SK-N-SH (cell line): ENCODE measurements around the gene SEMA4B. TPM values are rescaled to one million over a fixed set of nuclear protein-coding genes. Genes with fewer than 3 reads are reported as not detected.
"Not testable (repeated sequence)": the region's sequence is repeated elsewhere in the genome, so short reads cannot be mapped to it uniquely, and the experiment has no call there.

Experiments
- CTCF ChIA-PET: fragments of 300-600, 350-600 bp; formaldehyde crosslinking; extraction: SDS; loops from one replicate; lab custom pipeline; 2021; lab: Yijun Ruan, JAX
- POLR2A ChIA-PET: fragments of 350-600 bp; sonication (Branson Sonifier 250); formaldehyde crosslinking; extraction: SDS; loops from one replicate; lab custom pipeline; 2020; ENCODE audit warnings: antibody characterized with exemption, inconsistent platforms; lab: Yijun Ruan, JAX
- DNase-seq: peaks from one replicate; pipeline ENCODE4 v3.0.0; 2012
- H2AFZ ChIP-seq: fragments of 200-600 bp; sonication (generic); 2 replicates; pipeline ENCODE4 v1.8.1; 2016; ENCODE audit warnings: antibody characterized with exemption, mild to moderate bottlenecking, low read depth
- H3F3A ChIP-seq: fragments of 200-600 bp; sonication (generic); replicated peaks from 2 replicates; pipeline ENCODE3; 2016; ENCODE audit warnings: antibody characterized with exemption, mild to moderate bottlenecking; ENCODE audit not compliant: insufficient read depth
- H3K27ac ChIP-seq, 2 experiments: fragments of 200-500 bp in 1 of 2; fragments of 200-600 bp in 1 of 2; sonication (Bioruptor generic) in 1 of 2; sonication (generic), shearing (Covaris generic) in 1 of 2; 2 replicates each; pipeline versions ENCODE4 v1.5.1 to v1.6.1; 2014 to 2016; ENCODE audit warnings: low read depth in 2 of 2, inconsistent platforms in 1 of 2, low read length in 1 of 2, mild to moderate bottlenecking in 1 of 2, mixed read lengths in 1 of 2
- H3K27me3 ChIP-seq: fragments of 200-600 bp; sonication (generic), shearing (Covaris generic); 2 replicates; pipeline ENCODE4 v1.6.1; 2016; ENCODE audit warnings: mixed run types; ENCODE audit not compliant: insufficient read depth
- H3K36me3 ChIP-seq, 2 experiments: fragments of 200-500 bp in 1 of 2; fragments of 200-600 bp in 1 of 2; sonication (Bioruptor generic) in 1 of 2; sonication (generic) in 1 of 2; replicated peaks in 1 of 2; 2 replicates each; pipeline versions ENCODE3 to v1.5.1; 2014 to 2016; ENCODE audit warnings: low read length in 1 of 2, mild to moderate bottlenecking in 1 of 2; ENCODE audit not compliant: insufficient read depth in 2 of 2, control insufficient read depth in 1 of 2
- H3K4me1 ChIP-seq, 2 experiments: fragments of 200-500 bp in 1 of 2; fragments of 200-600 bp in 1 of 2; sonication (Bioruptor generic) in 1 of 2; sonication (generic), shearing (Covaris generic) in 1 of 2; 2 replicates each; pipeline versions ENCODE4 v1.5.1 to v1.6.1; 2014 to 2016; ENCODE audit warnings: low read depth in 1 of 2, low read length in 1 of 2, mixed run types in 1 of 2; ENCODE audit not compliant: insufficient read depth in 2 of 2, control insufficient read depth in 1 of 2
- H3K4me2 ChIP-seq: fragments of 200-600 bp; sonication (generic), shearing (Covaris generic); 2 replicates; pipeline ENCODE4 v1.6.1; 2017; ENCODE audit warnings: mixed run types
- H3K4me3 ChIP-seq, 2 experiments: fragments of 200-500 bp in 1 of 2; fragments of 200-600 bp in 1 of 2; sonication (Bioruptor generic) in 1 of 2; sonication (generic), shearing (Covaris generic) in 1 of 2; 2 replicates each; pipeline versions ENCODE4 v1.5.1 to v1.8.1; 2014 to 2016; ENCODE audit warnings: low read depth in 2 of 2, inconsistent platforms in 1 of 2, low read length in 1 of 2, mild to moderate bottlenecking in 1 of 2, mixed read lengths in 1 of 2, moderate library complexity in 1 of 2
- H3K79me2 ChIP-seq: fragments of 200-600 bp; sonication (generic); 2 replicates; pipeline ENCODE4 v1.8.1; 2017; ENCODE audit warnings: mild to moderate bottlenecking; ENCODE audit not compliant: insufficient read depth
- H3K9ac ChIP-seq: fragments of 200-600 bp; sonication (generic); 2 replicates; pipeline ENCODE4 v1.6.1; 2017; ENCODE audit warnings: mixed run types
- H3K9me2 ChIP-seq: fragments of 200-600 bp; sonication (generic); 2 replicates; pipeline ENCODE4 v1.6.1; 2017; ENCODE audit warnings: mixed run types
- H3K9me3 ChIP-seq: fragments of 200-600 bp; sonication (generic); 2 replicates; pipeline ENCODE4 v1.6.1; 2017; ENCODE audit warnings: mixed run types, mild to moderate bottlenecking, moderate library complexity
- H4K20me1 ChIP-seq: fragments of 200-600 bp; sonication (generic); 2 replicates; pipeline ENCODE4 v1.6.1; 2017; ENCODE audit warnings: mild to moderate bottlenecking, mixed run types; ENCODE audit not compliant: insufficient read depth
- ELF1 ChIP-seq: IDR thresholded peaks from 2 replicates; pipeline ENCODE4 v1.4.0; 2012
- EP300 ChIP-seq, 2 experiments: IDR thresholded peaks; 2 replicates each; pipeline versions ENCODE4 v1.4.0 to v1.6.1; 2012; ENCODE audit warnings: borderline replicate concordance in 1 of 2, low read depth in 1 of 2, low read length in 1 of 2
- EZH2phosphoT487 ChIP-seq: fragments of 200-600 bp; sonication (generic); IDR thresholded peaks from 2 replicates; pipeline ENCODE4 v1.6.1; 2017; ENCODE audit warnings: low read depth, mixed run types, mild to moderate bottlenecking, antibody characterized with exemption, moderate library complexity, borderline replicate concordance
- GABPA ChIP-seq: IDR thresholded peaks from 2 replicates; pipeline ENCODE4 v1.4.0; 2012; ENCODE audit warnings: low read depth, mild to moderate bottlenecking
- MEF2A ChIP-seq: IDR thresholded peaks from 2 replicates; pipeline ENCODE4 v1.4.0; 2012; ENCODE audit warnings: low read depth, borderline replicate concordance
- MXI1 ChIP-seq: IDR thresholded peaks from 2 replicates; pipeline ENCODE4 v1.6.1; 2012; ENCODE audit warnings: mild to moderate bottlenecking, low read depth, low read length, improper control_type of control experiment
- NFIC ChIP-seq: IDR thresholded peaks from 2 replicates; pipeline ENCODE4 v1.4.0; 2012; ENCODE audit warnings: borderline replicate concordance
- POLR2AphosphoS5 ChIP-seq: IDR thresholded peaks from 2 replicates; pipeline ENCODE4 v1.6.1; 2012; ENCODE audit warnings: low read depth, low read length
- RCOR1 ChIP-seq: fragments of 150-350 bp; IDR thresholded peaks from 2 replicates; pipeline ENCODE4 v1.6.1; 2017; ENCODE audit warnings: antibody characterized with exemption, low read length
- SIN3A ChIP-seq: IDR thresholded peaks from 2 replicates; pipeline ENCODE4 v1.6.1; 2012; ENCODE audit warnings: low read depth, mild to moderate bottlenecking, low read length, moderate library complexity, borderline replicate concordance
- SMC3 ChIP-seq: IDR thresholded peaks from 2 replicates; pipeline ENCODE4 v1.6.1; 2012; ENCODE audit warnings: low read depth, low read length, improper control_type of control experiment
- TCF12 ChIP-seq: IDR thresholded peaks from 2 replicates; pipeline ENCODE4 v1.4.0; 2012
- TEAD4 ChIP-seq: IDR thresholded peaks from 2 replicates; pipeline ENCODE4 v1.4.0; 2012; ENCODE audit warnings: mild to moderate bottlenecking, borderline replicate concordance; ENCODE audit not compliant: insufficient read depth
- YY1 ChIP-seq: IDR thresholded peaks from 2 replicates; pipeline ENCODE4 v1.4.0; 2012; ENCODE audit warnings: low read depth, mild to moderate bottlenecking
- WGBS: methylation state at CpG from one replicate; pipeline ENCODE4 v1.1.6; 2017; ENCODE audit warnings: low lambda C conversion rate; 5-methylcytosine and 5-hydroxymethylcytosine counted together
- polyA plus RNA-seq, 3 experiments: library from polyadenylated mRNA; depleted of rRNA; stranded (reverse); fragments of >200 nt; gene quantifications; 2 replicates each; pipeline ENCODE4 v1.2.3, GENCODE V29; 2012
- TF ChIP-seq, protein P1 (sequence below): fragments of 150-350 bp; IDR thresholded peaks from 2 replicates; pipeline ENCODE4 v1.6.1; 2017; ENCODE audit warnings: antibody characterized with exemption, low read length, low read depth, borderline replicate concordance
- TF ChIP-seq, protein P2 (sequence below): IDR thresholded peaks from 2 replicates; pipeline ENCODE4 v1.4.0; 2012; ENCODE audit warnings: low read depth, borderline replicate concordance
- TF ChIP-seq, protein P3 (sequence below): IDR thresholded peaks from 2 replicates; pipeline ENCODE4 v1.4.0; 2012; ENCODE audit warnings: low read depth, borderline replicate concordance
- TF ChIP-seq, protein P4 (sequence below): IDR thresholded peaks from 2 replicates; pipeline ENCODE4 v1.4.0; 2012; ENCODE audit warnings: low read depth

The SEMA4B gene
- polyA plus RNA-seq, 1 of the 3 experiments (the other 2 are of a cell fraction): 38.9 TPM

DNA sequence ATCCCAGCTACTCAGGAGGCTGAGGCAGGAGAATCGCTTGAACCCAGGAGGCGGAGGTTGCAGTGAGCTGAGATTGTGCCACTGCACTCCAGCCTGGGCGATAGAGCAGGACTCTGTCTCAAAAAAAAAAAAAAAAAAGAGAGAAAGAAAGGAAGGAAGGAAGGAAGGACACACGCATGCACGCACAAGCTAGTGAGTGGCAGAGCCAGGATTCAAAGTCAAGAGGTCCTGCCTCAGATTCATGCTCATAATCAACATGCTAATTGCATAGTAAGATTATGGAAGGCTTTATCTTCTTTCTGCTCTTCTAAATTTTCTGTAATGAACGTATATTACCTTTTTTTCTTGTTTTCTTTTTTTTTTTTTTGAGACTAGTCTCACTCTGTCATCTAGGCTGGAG lies 59.6 kb downstream of the SEMA4B start:
- not testable (repeated sequence) for H3F3A ChIP-seq, H3K9me2 ChIP-seq, H3K79me2 ChIP-seq, H3K36me3 ChIP-seq, H2AFZ ChIP-seq, H3K4me3 ChIP-seq, H3K27ac ChIP-seq, H3K4me1 ChIP-seq, H3K9me3 ChIP-seq, H3K4me2 ChIP-seq, H3K27me3 ChIP-seq, DNase-seq, H4K20me1 ChIP-seq, H3K9ac ChIP-seq
- 87% methylated on average over 6 of the region's 6 CpGs for WGBS
- ChIA-PET CTCF (interaction anchor here (2.7 kb wide), 1 partner anchor 10 kb away, joined by 9 read pairs; no protein-coding TSS in a partner anchor), POLR2A (interaction anchor here (0.6 kb wide), 1 partner anchor 30 kb away, joined by 5 read pairs; no protein-coding TSS in a partner anchor)

DNA sequence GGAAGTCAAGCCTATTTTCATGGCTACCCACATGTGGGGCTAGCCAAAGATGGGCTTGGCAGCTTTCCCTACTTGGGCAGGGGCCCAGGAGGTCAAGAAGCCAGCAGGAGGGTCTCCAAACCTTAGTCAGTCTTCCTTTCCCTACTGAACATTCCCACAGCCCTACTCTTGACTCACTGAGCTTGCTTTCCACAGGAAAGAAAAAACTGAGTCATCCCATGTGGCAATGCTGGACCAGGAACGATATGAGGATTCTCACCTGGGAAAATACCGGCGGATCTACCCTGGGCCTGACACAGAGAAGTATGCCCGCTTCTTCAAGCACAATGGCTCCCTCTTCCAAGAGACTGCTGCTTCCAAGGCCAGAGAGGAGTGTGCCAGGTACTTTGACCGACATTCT lies 60.7 kb downstream of the SEMA4B start:
- Histone ChIP-seq H4K20me1 (peaks cover 3% of the 10 kb centered on the region), H2AFZ (no peak overlapping the region), H3K9me3 (no peaks in the 10 kb centered on the region), H3K27me3 (no peaks in the 10 kb centered on the region)
- POLR2A ChIA-PET: no interaction called here
- 79% methylated on average over 5 of the region's 5 CpGs for WGBS
- TF ChIP-seq SIN3A: no peak
- TF ChIP-seq MEF2A: no peak
- TF ChIP-seq, protein P1, sequence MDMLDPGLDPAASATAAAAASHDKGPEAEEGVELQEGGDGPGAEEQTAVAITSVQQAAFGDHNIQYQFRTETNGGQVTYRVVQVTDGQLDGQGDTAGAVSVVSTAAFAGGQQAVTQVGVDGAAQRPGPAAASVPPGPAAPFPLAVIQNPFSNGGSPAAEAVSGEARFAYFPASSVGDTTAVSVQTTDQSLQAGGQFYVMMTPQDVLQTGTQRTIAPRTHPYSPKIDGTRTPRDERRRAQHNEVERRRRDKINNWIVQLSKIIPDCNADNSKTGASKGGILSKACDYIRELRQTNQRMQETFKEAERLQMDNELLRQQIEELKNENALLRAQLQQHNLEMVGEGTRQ: no peak
- TF ChIP-seq, protein P2, sequence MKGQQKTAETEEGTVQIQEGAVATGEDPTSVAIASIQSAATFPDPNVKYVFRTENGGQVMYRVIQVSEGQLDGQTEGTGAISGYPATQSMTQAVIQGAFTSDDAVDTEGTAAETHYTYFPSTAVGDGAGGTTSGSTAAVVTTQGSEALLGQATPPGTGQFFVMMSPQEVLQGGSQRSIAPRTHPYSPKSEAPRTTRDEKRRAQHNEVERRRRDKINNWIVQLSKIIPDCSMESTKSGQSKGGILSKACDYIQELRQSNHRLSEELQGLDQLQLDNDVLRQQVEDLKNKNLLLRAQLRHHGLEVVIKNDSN: no peak
- TF ChIP-seq, all 33 proteins: peak for 0
- no peak overlapping the region for H3K4me3 ChIP-seq
- H3K4me1 ChIP-seq: peaks cover 0 to 7% of the 10 kb centered on the region in 2 experiments; a peak in 1 of 4 replicates
- peaks cover 10% of the 10 kb centered on the region for H3F3A ChIP-seq
- no peak overlapping the region for H3K4me2 ChIP-seq
- H3K27ac ChIP-seq: no peak overlapping the region
- DNase-seq: no peak
- CTCF ChIA-PET: interaction anchor here (2.7 kb wide), 1 partner anchor 12 kb away, joined by 9 read pairs; no protein-coding TSS in a partner anchor
- peaks cover 0 to 5% of the 10 kb centered on the region in 2 experiments for H3K36me3 ChIP-seq
- no peak overlapping the region for H3K9ac ChIP-seq
- peaks cover 13% of the 10 kb centered on the region for H3K79me2 ChIP-seq
- H3K9me2 ChIP-seq: no peaks in the 10 kb centered on the region

DNA sequence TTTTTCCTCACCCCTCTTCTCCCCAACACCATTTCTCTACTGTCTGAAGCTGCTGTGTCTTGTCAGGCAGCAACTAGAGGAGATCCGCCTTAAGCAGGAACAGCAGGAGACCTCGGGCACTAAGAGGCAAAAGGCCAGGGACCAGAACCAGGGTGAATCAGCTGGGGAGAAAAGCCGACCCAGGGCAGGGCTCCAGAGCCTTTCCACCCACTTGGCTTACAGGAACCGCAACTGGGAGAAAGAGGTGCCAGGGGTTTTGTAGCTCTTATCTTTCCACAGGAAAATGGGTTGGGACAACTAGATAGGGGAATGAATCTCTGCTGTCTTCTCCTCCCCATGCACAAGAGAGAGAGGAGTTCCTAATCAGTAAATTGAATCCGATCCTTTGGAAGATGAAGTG lies 61.3 kb downstream of the SEMA4B start:
- H3K36me3 ChIP-seq: peaks cover 0 to 11% of the 10 kb centered on the region in 2 experiments
- POLR2A ChIA-PET: no interaction called here
- H3K4me2 ChIP-seq: no peak overlapping the region
- H3K9me3 ChIP-seq: no peaks in the 10 kb centered on the region
- 83% methylated on average over 5 of the region's 5 CpGs for WGBS
- peaks cover 19% of the 10 kb centered on the region for H3K79me2 ChIP-seq
- peaks cover 9% of the 10 kb centered on the region for H4K20me1 ChIP-seq
- H3K27ac ChIP-seq: no peak overlapping the region
- CTCF ChIA-PET: interaction anchor here (0.9 to 2.7 kb wide), 3 partner anchors 12 to 107 kb away, joined by 3 to 9 read pairs (median 3); no protein-coding TSS in a partner anchor
- peaks cover 10% of the 10 kb centered on the region for H3F3A ChIP-seq
- no peak overlapping the region for H2AFZ ChIP-seq
- no peak for DNase-seq
- H3K4me1 ChIP-seq: peaks cover 4 to 11% of the 10 kb centered on the region in 2 experiments; a peak in 1 of 4 replicates
- no peak overlapping the region for H3K4me3 ChIP-seq
- H3K27me3 ChIP-seq: no peaks in the 10 kb centered on the region
- no peak overlapping the region for H3K9ac ChIP-seq
- no peaks in the 10 kb centered on the region for H3K9me2 ChIP-seq
- TF ChIP-seq RCOR1 (no peak), TEAD4 (no peak), ELF1 (no peak), GABPA (no peak), TCF12 (no peak), NFIC (no peak), EP300 (IDR thresholded peaks at IDR 0.05; ENCODE audit: borderline replicate concordance in 1 of 2, low read depth in 1 of 2, low read length in 1 of 2) (no peak), SIN3A (no peak), POLR2AphosphoS5 (no peak), MXI1 (no peak), YY1 (no peak), EZH2phosphoT487 (no peak), SMC3 (no peak)
- TF ChIP-seq, protein P3, sequence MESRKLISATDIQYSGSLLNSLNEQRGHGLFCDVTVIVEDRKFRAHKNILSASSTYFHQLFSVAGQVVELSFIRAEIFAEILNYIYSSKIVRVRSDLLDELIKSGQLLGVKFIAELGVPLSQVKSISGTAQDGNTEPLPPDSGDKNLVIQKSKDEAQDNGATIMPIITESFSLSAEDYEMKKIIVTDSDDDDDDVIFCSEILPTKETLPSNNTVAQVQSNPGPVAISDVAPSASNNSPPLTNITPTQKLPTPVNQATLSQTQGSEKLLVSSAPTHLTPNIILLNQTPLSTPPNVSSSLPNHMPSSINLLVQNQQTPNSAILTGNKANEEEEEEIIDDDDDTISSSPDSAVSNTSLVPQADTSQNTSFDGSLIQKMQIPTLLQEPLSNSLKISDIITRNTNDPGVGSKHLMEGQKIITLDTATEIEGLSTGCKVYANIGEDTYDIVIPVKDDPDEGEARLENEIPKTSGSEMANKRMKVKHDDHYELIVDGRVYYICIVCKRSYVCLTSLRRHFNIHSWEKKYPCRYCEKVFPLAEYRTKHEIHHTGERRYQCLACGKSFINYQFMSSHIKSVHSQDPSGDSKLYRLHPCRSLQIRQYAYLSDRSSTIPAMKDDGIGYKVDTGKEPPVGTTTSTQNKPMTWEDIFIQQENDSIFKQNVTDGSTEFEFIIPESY: no peak
- TF ChIP-seq, protein P2: no peak
- TF ChIP-seq, protein P4, sequence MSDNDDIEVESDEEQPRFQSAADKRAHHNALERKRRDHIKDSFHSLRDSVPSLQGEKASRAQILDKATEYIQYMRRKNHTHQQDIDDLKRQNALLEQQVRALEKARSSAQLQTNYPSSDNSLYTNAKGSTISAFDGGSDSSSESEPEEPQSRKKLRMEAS: no peak
